Measurements from ENCODE around the gene CUTC.
A peak's percentile ranks its signal among the peaks of the same experiment; 100 is the strongest.

DNA sequence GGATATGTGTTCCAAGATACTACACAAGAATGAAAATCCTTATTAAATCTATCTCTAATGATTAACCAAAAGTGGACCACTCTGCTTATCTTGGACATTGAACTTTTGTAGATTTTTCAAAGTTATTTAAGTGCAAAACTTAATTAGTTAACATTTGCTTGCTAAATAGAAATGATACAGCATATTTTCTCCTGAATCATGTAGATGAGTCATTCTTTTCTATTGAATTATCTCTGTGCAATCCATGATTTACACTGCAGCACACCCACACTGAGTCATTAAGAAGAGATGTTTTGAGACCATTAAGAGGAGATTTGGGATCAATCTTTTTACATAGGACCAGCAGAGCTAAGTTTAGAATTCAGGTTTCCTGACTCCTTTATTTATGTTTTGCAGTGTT lies 43.8 kb downstream of the CUTC start:
- no peak for TF ChIP-seq EZH2 (IDR thresholded peaks at IDR 0.05)
- no peak for TF ChIP-seq CTCF (IDR thresholded peaks at IDR 0.05 in 2 of 3, conservative IDR thresholded peaks at IDR 0.05 in 1 of 3; ENCODE audit: borderline replicate concordance in 1 of 3, insufficient read depth in 1 of 3, low read depth in 2 of 3, low read length in 2 of 3)
- TF ChIP-seq YY1 (IDR thresholded peaks at IDR 0.05; ENCODE audit: extremely low read depth, insufficient replicate concordance, low read depth, low read length) = no peak
- TF ChIP-seq POLR2A (IDR thresholded peaks at IDR 0.05; ENCODE audit: borderline replicate concordance, extremely low read depth, insufficient read depth, insufficient read length) = no peak
- TF ChIP-seq, protein P1, sequence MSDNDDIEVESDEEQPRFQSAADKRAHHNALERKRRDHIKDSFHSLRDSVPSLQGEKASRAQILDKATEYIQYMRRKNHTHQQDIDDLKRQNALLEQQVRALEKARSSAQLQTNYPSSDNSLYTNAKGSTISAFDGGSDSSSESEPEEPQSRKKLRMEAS (IDR thresholded peaks at IDR 0.05) = no peak
- peak; percentile 26; the same call in 1 of the 2 replicates for TF ChIP-seq POLR2AphosphoS5 (IDR thresholded peaks at IDR 0.05; ENCODE audit: low read depth, low read length)
- no peak for TF ChIP-seq REST (IDR thresholded peaks at IDR 0.05; ENCODE audit: low read depth)
- TF ChIP-seq, protein P2, sequence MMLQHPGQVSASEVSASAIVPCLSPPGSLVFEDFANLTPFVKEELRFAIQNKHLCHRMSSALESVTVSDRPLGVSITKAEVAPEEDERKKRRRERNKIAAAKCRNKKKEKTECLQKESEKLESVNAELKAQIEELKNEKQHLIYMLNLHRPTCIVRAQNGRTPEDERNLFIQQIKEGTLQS (IDR thresholded peaks at IDR 0.05) = no peak
- no peak for TF ChIP-seq SIN3A (IDR thresholded peaks at IDR 0.05; ENCODE audit: low read depth)
- TF ChIP-seq CEBPB (IDR thresholded peaks at IDR 0.05; ENCODE audit: low read depth) = no peak
- TF ChIP-seq CBX3 (IDR thresholded peaks at IDR 0.05; ENCODE audit: low read depth) = no peak

All from HCT116 (cell line).